ENCODE data around the gene SLC16A13. TPM values are rescaled to one million over a fixed set of nuclear protein-coding genes. Genes with fewer than 3 reads are reported as not detected.

Gene SLC16A13
- total and polyA plus RNA-seq, 2 donors (not counting 3 experiments of a cell fraction or from before 2014, with no cell fraction given) = 16.8 to 24.7 TPM

DNA sequence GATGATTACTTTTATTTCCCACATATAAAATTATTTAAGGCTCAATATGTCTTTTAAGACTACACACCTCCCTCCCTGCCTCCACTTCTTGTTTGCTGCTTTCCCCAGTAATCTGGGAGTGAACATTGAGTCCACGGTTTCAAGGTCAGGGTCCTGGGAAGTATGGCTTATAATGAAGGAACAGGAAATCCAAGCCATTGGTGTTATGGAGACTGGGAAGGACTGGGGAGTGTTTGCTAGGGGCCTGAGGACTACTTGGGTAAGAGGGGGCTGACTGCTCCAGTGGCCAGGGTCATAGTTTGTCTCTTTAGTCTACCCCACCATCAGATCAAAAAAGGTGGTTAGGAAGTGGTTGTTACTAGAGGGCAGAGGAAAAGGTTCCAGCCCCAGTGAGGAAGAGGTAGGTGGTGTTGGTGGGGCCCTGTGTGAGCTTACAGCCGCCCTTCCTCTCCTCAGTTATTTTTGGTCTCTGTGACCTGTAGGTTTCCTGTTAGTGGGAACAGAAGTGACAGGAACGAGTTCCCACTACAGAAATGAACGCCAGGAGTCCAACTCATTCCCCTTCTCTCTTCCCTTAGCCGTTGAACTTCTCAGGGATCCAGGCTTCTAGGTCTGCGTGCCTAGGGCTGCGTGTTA is 742 bp upstream of the SLC16A13 start:
- peak; percentile 71 for DNase-seq (ENCODE audit: low read depth, low spot score)
- CTCF ChIA-PET = interaction anchor here (0.6 to 1.7 kb wide), 9 partner anchors 8 to 191 kb away, joined by 3 to 15 read pairs (median 4); partner anchors contain the start of gene BCL6B
- Histone ChIP-seq H3K9me3 (replicated peaks; ENCODE audit: control insufficient read depth, insufficient read depth, low read length) (no peaks in the 10 kb centered on the region), H3K27ac (ENCODE audit: insufficient read depth, low read depth, low read length) (peak overlapping the region; percentile 84), H3K27me3 (ENCODE audit: control insufficient read depth in 2 of 2, insufficient read depth in 2 of 2, low read length in 2 of 2) (no peaks in the 10 kb centered on the region), H3K79me2 (ENCODE audit: control insufficient read depth, insufficient read depth, low read length) (peaks cover 7% of the 10 kb centered on the region), H4K20me1 (replicated peaks; ENCODE audit: control insufficient read depth, extremely low read depth, insufficient read depth, low read length) (no peaks in the 10 kb centered on the region), H2AFZ (ENCODE audit: low read depth, low read length) (peak overlapping the region; percentile 5), H3K36me3 (ENCODE audit: control insufficient read depth in 2 of 2, extremely low read depth in 1 of 2, insufficient read depth in 2 of 2, low read length in 2 of 2) (peaks cover 5% of the 10 kb centered on the region in 2 experiments), H3K9me1 (replicated peaks; ENCODE audit: control insufficient read depth, extremely low read depth, insufficient read depth, low read length) (no peaks in the 10 kb centered on the region), H3K4me3 (replicated peaks in 1 of 3; ENCODE audit: insufficient read depth in 1 of 3, low read depth in 1 of 3, low read length in 3 of 3) (peak overlapping the region in 2 of 3 experiments; percentile 55 to 61), H3K9ac (replicated peaks; ENCODE audit: extremely low read depth, insufficient read depth, low read length) (peak overlapping the region; percentile 79), H3K4me2 (ENCODE audit: insufficient read depth, low read length) (peak overlapping the region; percentile 59), H3K4me1 (ENCODE audit: control insufficient read depth, extremely low read depth, insufficient read depth, low read length) (peaks cover 34% of the 10 kb centered on the region)
- intact Hi-C loops (cut with micrococcal nuclease) (loop anchor here (1.0 kb wide), 1 partner anchor 13 kb away; no protein-coding TSS in a partner anchor), dilution Hi-C loops (cut with MboI; ENCODE audit: extremely low pct_ligation_motif_present, low sequenced_read_pairs) (no loop called here)
- peak; percentile 83 for TF ChIP-seq POLR2A (IDR thresholded peaks at IDR 0.05; ENCODE audit: low read depth, low read length)
- TF ChIP-seq EZH2 (IDR thresholded peaks at IDR 0.05; ENCODE audit: borderline replicate concordance, low read depth, low read length, severe bottlenecking) = no peak
- TF ChIP-seq, protein P1, sequence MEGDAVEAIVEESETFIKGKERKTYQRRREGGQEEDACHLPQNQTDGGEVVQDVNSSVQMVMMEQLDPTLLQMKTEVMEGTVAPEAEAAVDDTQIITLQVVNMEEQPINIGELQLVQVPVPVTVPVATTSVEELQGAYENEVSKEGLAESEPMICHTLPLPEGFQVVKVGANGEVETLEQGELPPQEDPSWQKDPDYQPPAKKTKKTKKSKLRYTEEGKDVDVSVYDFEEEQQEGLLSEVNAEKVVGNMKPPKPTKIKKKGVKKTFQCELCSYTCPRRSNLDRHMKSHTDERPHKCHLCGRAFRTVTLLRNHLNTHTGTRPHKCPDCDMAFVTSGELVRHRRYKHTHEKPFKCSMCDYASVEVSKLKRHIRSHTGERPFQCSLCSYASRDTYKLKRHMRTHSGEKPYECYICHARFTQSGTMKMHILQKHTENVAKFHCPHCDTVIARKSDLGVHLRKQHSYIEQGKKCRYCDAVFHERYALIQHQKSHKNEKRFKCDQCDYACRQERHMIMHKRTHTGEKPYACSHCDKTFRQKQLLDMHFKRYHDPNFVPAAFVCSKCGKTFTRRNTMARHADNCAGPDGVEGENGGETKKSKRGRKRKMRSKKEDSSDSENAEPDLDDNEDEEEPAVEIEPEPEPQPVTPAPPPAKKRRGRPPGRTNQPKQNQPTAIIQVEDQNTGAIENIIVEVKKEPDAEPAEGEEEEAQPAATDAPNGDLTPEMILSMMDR (IDR thresholded peaks at IDR 0.05; ENCODE audit: extremely low read depth in 1 of 2, insufficient read depth in 1 of 2, low read depth in 1 of 2, low read length in 2 of 2) = no peak
- TF ChIP-seq, protein P2, sequence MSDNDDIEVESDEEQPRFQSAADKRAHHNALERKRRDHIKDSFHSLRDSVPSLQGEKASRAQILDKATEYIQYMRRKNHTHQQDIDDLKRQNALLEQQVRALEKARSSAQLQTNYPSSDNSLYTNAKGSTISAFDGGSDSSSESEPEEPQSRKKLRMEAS (IDR thresholded peaks at IDR 0.05; ENCODE audit: insufficient read depth, insufficient read length) = no peak
- TF ChIP-seq POLR2AphosphoS5 (IDR thresholded peaks at IDR 0.05; ENCODE audit: insufficient read depth, low read depth, low read length) = no peak
- FAIRE-seq = no peak
- POLR2A ChIA-PET = interaction anchor here (1.0 to 3.5 kb wide), 5 partner anchors 8 to 25 kb away, joined by 3 to 23 read pairs (median 5); partner anchors contain the start of gene BCL6B
- TSS peak; percentile 98 for BruUV-seq (replicated peaks)
